Subcutaneous abdominal adipose tissue (tissue), 5 donors: Measurements from ENCODE around the gene PYGB.

ENCODE experiments used
- H3K27ac ChIP-seq: one replicate; pipeline ENCODE4 v1.7.0; 2013; ENCODE audit warnings: low read depth, mild to moderate bottlenecking, inconsistent platforms, low read length, moderate library complexity
- H3K27me3 ChIP-seq, 5 donors: one replicate each; pipeline ENCODE4 v1.7.0; 2013; ENCODE audit warnings: low read length in 5 of 5, inconsistent platforms in 1 of 5; ENCODE audit not compliant: control insufficient read depth in 5 of 5, insufficient read depth in 4 of 5
- H3K36me3 ChIP-seq, 5 donors: one replicate each; pipeline ENCODE4 v1.7.0; 2013; ENCODE audit warnings: low read length in 5 of 5; ENCODE audit not compliant: control insufficient read depth in 5 of 5, insufficient read depth in 5 of 5
- H3K4me1 ChIP-seq, 5 donors: one replicate each; pipeline ENCODE4 v1.7.0; 2013; ENCODE audit warnings: low read length in 5 of 5, mild to moderate bottlenecking in 3 of 5, moderate library complexity in 1 of 5; ENCODE audit not compliant: control insufficient read depth in 5 of 5, insufficient read depth in 5 of 5
- H3K4me3 ChIP-seq, 5 donors: one replicate each; pipeline ENCODE4 v1.7.0; 2013; ENCODE audit warnings: low read length in 5 of 5, low read depth in 1 of 5
- H3K9ac ChIP-seq, 5 donors: one replicate each; pipeline ENCODE4 v1.7.0; 2013; ENCODE audit warnings: low read length in 5 of 5, mild to moderate bottlenecking in 4 of 5, moderate library complexity in 3 of 5
- H3K9me3 ChIP-seq, 5 donors: one replicate each; pipeline ENCODE4 v1.7.0; 2013; ENCODE audit warnings: low read length in 5 of 5; ENCODE audit not compliant: control insufficient read depth in 5 of 5
- donor health status: healthy.
- donor health status: healthy.
- donor health status: healthy.
- donor health status: healthy.
- donor health status: healthy.

The PYGB gene

GRCh38 chr20:25247956-25248785 lies at the start of gene PYGB:
TSS of gene PYGB (plus strand) at chr20:25248085. CDS start at chr20:25248179, 94 bp downstream.
- peak within 1 kb of the TSS; percentile 52 to 90 (median 79) for H3K9ac ChIP-seq
- H3K27me3 ChIP-seq, result no peaks in the 10 kb centered on the region
- H3K36me3 ChIP-seq, result peaks cover 0 to 5% (median 0%) of the 10 kb centered on the region in 5 donors
- peak within 1 kb of the TSS; percentile 86 to 98 (median 87) for H3K4me3 ChIP-seq
- peaks cover 11 to 64% (median 60%) of the 10 kb centered on the region in 5 donors for H3K4me1 ChIP-seq
- H3K9me3 ChIP-seq, result peaks cover 0 to 6% (median 3%) of the 10 kb centered on the region in 5 donors
- peak within 1 kb of the TSS; percentile 92 for H3K27ac ChIP-seq

DNA sequence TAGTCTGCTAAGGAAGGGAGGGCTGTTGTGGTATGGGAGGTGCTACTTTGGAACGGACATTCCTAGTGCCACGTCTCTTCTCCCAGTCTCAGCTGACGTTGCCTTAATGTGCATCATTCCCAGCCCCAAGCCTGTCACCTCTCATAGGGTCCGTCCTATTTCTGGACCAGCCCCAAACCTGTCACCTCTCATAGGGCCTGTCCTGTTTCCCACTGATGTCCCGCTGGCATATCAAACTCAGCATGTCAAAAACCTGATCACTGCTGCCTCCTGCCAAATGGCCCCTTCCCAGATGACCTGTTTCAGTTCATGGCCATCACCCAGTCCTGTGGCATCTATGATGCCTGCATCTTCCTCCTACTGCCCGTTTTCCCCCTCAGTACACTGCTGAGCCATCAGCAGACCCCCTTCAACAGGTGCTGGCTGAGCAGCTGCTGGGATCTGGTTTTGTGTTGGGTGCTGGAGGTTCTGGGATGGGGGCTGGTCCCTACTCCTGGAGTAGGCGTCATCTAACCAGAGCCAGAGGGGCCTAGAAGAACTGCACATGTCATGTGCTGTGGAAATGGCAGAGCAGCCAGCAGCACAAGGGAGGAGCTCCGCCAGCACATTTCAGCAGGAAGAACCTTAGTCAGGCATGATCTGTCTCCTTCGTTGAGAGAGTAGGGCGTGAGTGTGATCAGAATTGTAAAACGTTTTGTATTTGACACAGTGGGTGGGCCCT lies 49.1 kb upstream of the PYGB start:
- Histone ChIP-seq H3K4me3 (no peak overlapping the region), H3K27ac (no peak overlapping the region), H3K9me3 (no peaks in the 10 kb centered on the region), H3K27me3 (no peaks in the 10 kb centered on the region), H3K36me3 (no peaks in the 10 kb centered on the region), H3K9ac (no peak overlapping the region), H3K4me1 (peaks cover 4 to 38% (median 33%) of the 10 kb centered on the region in 5 donors)

DNA sequence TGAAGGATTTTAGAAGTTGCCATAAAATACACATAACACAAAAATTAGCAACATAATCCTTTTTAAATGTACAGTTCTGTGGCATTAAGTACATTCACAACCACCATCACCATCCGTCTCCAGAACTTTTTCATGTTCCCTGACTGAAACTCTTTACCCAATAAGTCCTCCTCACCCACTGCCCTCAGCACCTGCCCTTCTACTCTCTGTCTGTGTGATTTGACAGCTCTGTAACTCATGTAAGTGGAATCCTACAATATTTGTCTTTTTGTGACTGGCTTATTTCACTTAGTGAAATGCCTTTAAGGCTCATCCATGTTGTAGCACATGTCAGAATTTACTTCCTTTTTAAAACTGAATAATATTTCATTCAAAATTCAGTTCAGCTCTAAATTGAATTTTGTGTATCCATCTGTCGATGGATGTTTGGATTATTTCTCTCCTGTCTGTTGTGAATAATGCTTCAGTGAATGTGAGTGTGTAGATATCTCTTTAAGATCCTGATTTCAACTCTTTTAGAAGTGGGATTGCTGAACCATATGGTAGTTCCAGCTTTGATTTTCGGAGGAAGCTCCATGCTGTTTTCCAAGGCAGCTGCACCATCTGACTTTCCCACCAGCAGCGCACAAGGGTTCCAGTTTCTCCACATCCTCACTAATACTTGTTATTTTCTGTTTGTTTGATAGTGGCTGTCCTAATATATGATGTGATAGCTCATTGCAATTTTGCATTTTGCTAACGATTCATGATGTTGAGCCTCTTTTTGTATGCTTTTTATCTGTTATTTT lies 48.2 kb upstream of the PYGB start:
- no peak overlapping the region for H3K27ac ChIP-seq
- H3K4me1 ChIP-seq, result peaks cover 4 to 36% (median 31%) of the 10 kb centered on the region in 5 donors
- peak overlapping the region in 1 of 5 donors; percentile 0 for H3K9ac ChIP-seq
- no peaks in the 10 kb centered on the region for H3K9me3 ChIP-seq
- H3K27me3 ChIP-seq, result no peaks in the 10 kb centered on the region
- H3K36me3 ChIP-seq, result no peaks in the 10 kb centered on the region
- H3K4me3 ChIP-seq, result no peak overlapping the region

DNA sequence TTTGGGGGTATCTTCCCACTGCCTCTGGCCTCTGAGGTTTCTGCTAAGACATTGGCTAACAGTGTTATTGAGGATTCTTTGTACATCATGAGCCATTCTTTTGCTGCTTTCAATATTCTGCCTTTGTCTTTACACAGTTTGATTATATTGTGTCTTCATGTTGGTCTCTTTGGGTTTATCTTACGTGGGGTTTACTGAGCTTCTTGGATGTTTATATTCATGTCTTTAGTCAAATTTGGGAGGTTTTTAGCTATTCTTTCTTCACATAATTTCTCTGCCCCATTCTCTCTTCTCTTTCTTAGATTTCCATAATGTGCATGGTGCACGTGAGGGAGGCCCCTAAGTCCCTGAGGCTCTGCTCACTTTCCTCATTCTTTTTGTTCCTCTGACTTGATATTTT lies 44.8 kb upstream of the PYGB start:
- Histone ChIP-seq H3K27ac (no peak overlapping the region), H3K4me3 (no peak overlapping the region), H3K36me3 (peaks cover 0 to 9% (median 0%) of the 10 kb centered on the region in 5 donors)

GRCh38 chr20:25203871-25204320 lies 44.0 kb upstream of the PYGB start:
- Histone ChIP-seq H3K36me3 (peaks cover 0 to 9% (median 0%) of the 10 kb centered on the region in 5 donors), H3K9ac (no peak overlapping the region), H3K27ac (no peak overlapping the region), H3K4me1 (peaks cover 0 to 16% (median 6%) of the 10 kb centered on the region in 5 donors), H3K27me3 (no peaks in the 10 kb centered on the region), H3K9me3 (no peaks in the 10 kb centered on the region), H3K4me3 (no peak overlapping the region)

More for the DNA sequence above, 44.8 kb upstream of the PYGB start:
- no peaks in the 10 kb centered on the region for H3K9me3 ChIP-seq
- no peak overlapping the region for H3K9ac ChIP-seq
- peaks cover 0 to 16% (median 6%) of the 10 kb centered on the region in 5 donors for H3K4me1 ChIP-seq
- H3K27me3 ChIP-seq, result no peaks in the 10 kb centered on the region

GRCh38 chr20:25204550-25205276 lies 43.2 kb upstream of the PYGB start:
- Histone ChIP-seq H3K4me3 (no peak overlapping the region), H3K36me3 (peaks cover 0 to 9% (median 1%) of the 10 kb centered on the region in 5 donors), H3K27me3 (no peaks in the 10 kb centered on the region), H3K9me3 (no peaks in the 10 kb centered on the region), H3K9ac (peak overlapping the region in 2 of 5 donors; percentile 10 to 19), H3K4me1 (peaks cover 0 to 16% (median 5%) of the 10 kb centered on the region in 5 donors), H3K27ac (no peak overlapping the region)

DNA sequence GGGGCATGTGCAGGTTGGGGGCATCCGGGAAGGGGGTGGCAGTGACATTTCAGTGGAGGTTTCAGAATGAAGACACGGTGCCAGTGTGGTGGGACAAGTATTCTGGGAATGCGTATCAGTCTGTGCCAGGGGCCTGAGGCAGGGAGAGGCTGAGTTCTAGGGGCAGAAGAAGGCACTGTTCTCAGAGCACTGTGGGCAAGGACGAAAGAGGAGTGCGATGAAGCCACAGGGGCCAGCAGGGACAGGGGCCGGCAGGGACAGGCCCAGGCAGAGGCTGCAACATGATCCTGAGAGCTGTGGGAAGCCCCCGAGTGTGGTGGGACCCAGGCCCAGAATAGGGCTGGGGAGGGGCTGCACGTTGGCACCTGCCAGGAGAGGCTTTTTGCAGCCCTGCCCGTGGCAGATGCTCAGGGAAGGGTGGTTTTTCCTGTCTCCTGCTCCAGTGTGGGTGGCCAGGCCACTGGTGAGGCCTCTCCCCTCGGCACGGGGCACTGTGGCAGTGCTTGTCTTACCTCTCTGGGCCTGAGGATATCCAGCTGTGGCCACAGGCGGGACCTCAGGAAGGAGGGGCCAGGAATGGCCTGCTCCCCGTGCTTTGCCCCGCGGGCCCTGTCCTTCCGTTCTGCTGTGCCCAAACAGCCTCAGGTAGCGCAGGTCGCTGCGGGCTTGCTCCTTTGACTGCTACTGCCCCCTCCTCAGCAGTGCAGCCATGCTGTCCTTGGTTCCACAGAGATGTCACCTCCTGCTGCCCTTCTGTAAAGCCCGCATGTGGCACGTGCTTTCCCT lies 42.4 kb upstream of the PYGB start:
- no peak overlapping the region for H3K27ac ChIP-seq
- H3K36me3 ChIP-seq, result peaks cover 0 to 9% (median 7%) of the 10 kb centered on the region in 5 donors
- no peaks in the 10 kb centered on the region for H3K9me3 ChIP-seq
- H3K4me1 ChIP-seq, result peaks cover 0 to 16% (median 3%) of the 10 kb centered on the region in 5 donors
- no peak overlapping the region for H3K4me3 ChIP-seq
- no peaks in the 10 kb centered on the region for H3K27me3 ChIP-seq
- peak overlapping the region in 1 of 5 donors; percentile 10 for H3K9ac ChIP-seq

GRCh38 chr20:25206063-25206403 lies 41.9 kb upstream of the PYGB start:
- Histone ChIP-seq H3K27me3 (no peaks in the 10 kb centered on the region), H3K4me1 (peaks cover 0 to 16% (median 3%) of the 10 kb centered on the region in 5 donors), H3K9me3 (no peaks in the 10 kb centered on the region), H3K36me3 (peaks cover 2 to 13% (median 8%) of the 10 kb centered on the region in 5 donors), H3K27ac (no peak overlapping the region), H3K4me3 (no peak overlapping the region), H3K9ac (no peak overlapping the region)
